NCI-H146 (cell line): ENCODE measurements around the gene ANKRD55.
"Not testable (repeated sequence)": the region's sequence is repeated elsewhere in the genome, so short reads cannot be mapped to it uniquely, and the experiment has no call there.

ENCODE experiments used
- DNase-seq: peaks from one replicate; lab custom pipeline; 2025; lab: John Stamatoyannopoulos, UW

The ANKRD55 gene

GRCh38 chr5:56253126-56253525, 20.0 kb upstream of the ANKRD55 start:
- no peak for DNase-seq

GRCh38 chr5:56251918-56252553, 18.9 kb upstream of the ANKRD55 start:
- no peak for DNase-seq

- DNase-seq: no peak
Observed at GRCh38 chr5:56251440-56251839, 18.3 kb upstream of the ANKRD55 start.

GRCh38 chr5:56250011-56250410, 16.9 kb upstream of the ANKRD55 start:
- no peak for DNase-seq

GRCh38 chr5:56249085-56249484, 16.0 kb upstream of the ANKRD55 start:
- DNase-seq: not testable (repeated sequence)

GRCh38 chr5:56247592-56247991, 14.5 kb upstream of the ANKRD55 start:
- DNase-seq: no peak

- DNase-seq: no peak
Observed at GRCh38 chr5:56246769-56247168, 13.6 kb upstream of the ANKRD55 start.

GRCh38 chr5:56245481-56245880, 12.4 kb upstream of the ANKRD55 start:
- no peak for DNase-seq

GRCh38 chr5:56244627-56245026, 11.5 kb upstream of the ANKRD55 start:
- DNase-seq: no peak

GRCh38 chr5:56242271-56242670, 9.1 kb upstream of the ANKRD55 start:
- not testable (repeated sequence) for DNase-seq

GRCh38 chr5:56232538-56232937, 592 bp downstream of the ANKRD55 start:
- no peak for DNase-seq

GRCh38 chr5:56230576-56230975, 2.6 kb downstream of the ANKRD55 start:
- DNase-seq: no peak

- DNase-seq: no peak
Observed at GRCh38 chr5:56229111-56229510, 4.0 kb downstream of the ANKRD55 start.

- no peak for DNase-seq
Observed at GRCh38 chr5:56228631-56229030, 4.5 kb downstream of the ANKRD55 start.

- no peak for DNase-seq
Observed at GRCh38 chr5:56227691-56228090, 5.4 kb downstream of the ANKRD55 start.

- not testable (repeated sequence) for DNase-seq
Observed at GRCh38 chr5:56223298-56223697, 9.8 kb downstream of the ANKRD55 start.

GRCh38 chr5:56221601-56222000, 11.5 kb downstream of the ANKRD55 start:
- not testable (repeated sequence) for DNase-seq

- no peak for DNase-seq
Observed at GRCh38 chr5:56215019-56215830, 17.9 kb downstream of the ANKRD55 start.

- DNase-seq: not testable (repeated sequence)
Observed at GRCh38 chr5:56213886-56214535, 19.1 kb downstream of the ANKRD55 start.

- no peak for DNase-seq
Observed at GRCh38 chr5:56212130-56212879, 20.8 kb downstream of the ANKRD55 start.

- DNase-seq: no peak
Observed at GRCh38 chr5:56211298-56211865, 21.7 kb downstream of the ANKRD55 start.

GRCh38 chr5:56208681-56209080, 24.4 kb downstream of the ANKRD55 start:
- DNase-seq: no peak
